CD14-positive monocyte (primary cell): ENCODE results near the gene TBC1D16. TPM values are rescaled to one million over a fixed set of nuclear protein-coding genes. Genes with fewer than 3 reads are reported as not detected.

Source experiments
- DNase-seq, 3 donors: peaks; one replicate each; pipeline ENCODE4 v3.0.0-alpha.2; 2011 to 2022
- H2AFZ ChIP-seq: 2 replicates; pipeline ENCODE4 v1.6.0; 2012; ENCODE audit warnings: mild to moderate bottlenecking, low read depth, low read length, inconsistent platforms; ENCODE audit not compliant: insufficient read depth, poor library complexity, severe bottlenecking
- H3K27ac ChIP-seq, 2 donors: 1 replicate in 1 of 2; 2 replicates in 1 of 2; pipeline ENCODE4 v1.5.1; 2012 to 2013; ENCODE audit warnings: low read length in 2 of 2, control low read depth in 1 of 2, inconsistent platforms in 1 of 2, low read depth in 1 of 2, mild to moderate bottlenecking in 1 of 2
- H3K27me3 ChIP-seq, 2 donors: one replicate each; pipeline versions ENCODE4 v1.6.0 to v1.6.1; 2011 to 2013; ENCODE audit warnings: low read length in 2 of 2; ENCODE audit not compliant: control insufficient read depth in 2 of 2, insufficient read depth in 2 of 2
- H3K36me3 ChIP-seq, 2 donors: replicated peaks in 1 of 2; 1 replicate in 1 of 2; 2 replicates in 1 of 2; pipeline versions ENCODE4 v1.5.1 to v1.6.1; 2012 to 2013; ENCODE audit warnings: low read length in 2 of 2, control low read depth in 1 of 2, inconsistent platforms in 1 of 2, mild to moderate bottlenecking in 1 of 2; ENCODE audit not compliant: insufficient read depth in 2 of 2, control insufficient read depth in 1 of 2
- H3K4me1 ChIP-seq, 2 donors: 1 replicate in 1 of 2; 2 replicates in 1 of 2; pipeline versions ENCODE4 v1.5.1 to v1.6.1; 2012 to 2013; ENCODE audit warnings: low read length in 2 of 2, control low read depth in 1 of 2, inconsistent platforms in 1 of 2, mild to moderate bottlenecking in 1 of 2, moderate library complexity in 1 of 2; ENCODE audit not compliant: insufficient read depth in 2 of 2, control insufficient read depth in 1 of 2
- H3K4me2 ChIP-seq: replicated peaks from 2 replicates; pipeline ENCODE3; 2012; ENCODE audit warnings: low read length, moderate library complexity, mild to moderate bottlenecking; ENCODE audit not compliant: poor library complexity, severe bottlenecking; ENCODE audit errors: extremely low read depth
- H3K4me3 ChIP-seq, 3 experiments: fragments of 200-600 bp in 1 of 3; sonication (generic) in 1 of 3; replicated peaks in 1 of 3; 1 replicate in 2 of 3; 2 replicates in 1 of 3; pipeline ENCODE4 v1.5.1; 2011 to 2013; ENCODE audit warnings: low read length in 3 of 3, mild to moderate bottlenecking in 3 of 3, control low read depth in 2 of 3, low read depth in 2 of 3, inconsistent platforms in 1 of 3, moderate library complexity in 1 of 3
- H3K79me2 ChIP-seq: 2 replicates; pipeline ENCODE4 v1.6.0; 2012; ENCODE audit warnings: mild to moderate bottlenecking, control low read depth, inconsistent platforms, low read length, moderate library complexity; ENCODE audit not compliant: insufficient read depth
- H3K9ac ChIP-seq: 2 replicates; pipeline ENCODE4 v1.6.0; 2017; ENCODE audit warnings: low read length, mild to moderate bottlenecking; ENCODE audit not compliant: insufficient read depth, poor library complexity, severe bottlenecking
- H3K9me3 ChIP-seq, 2 donors: replicated peaks in 1 of 2; 1 replicate in 1 of 2; 2 replicates in 1 of 2; pipeline versions ENCODE4 v1.5.1 to v1.6.1; 2012 to 2013; ENCODE audit warnings: low read length in 2 of 2, control low read depth in 1 of 2; ENCODE audit not compliant: control insufficient read depth in 1 of 2, insufficient read depth in 1 of 2
- H4K20me1 ChIP-seq: 2 replicates; pipeline ENCODE4 v1.6.0; 2012; ENCODE audit warnings: mild to moderate bottlenecking, low read length, control low read depth, moderate library complexity; ENCODE audit not compliant: insufficient read depth
- H3K27ac Mint-ChIP-seq, 7 donors: one replicate each; pipeline ENCODE4 v1.8.0; 2020; ENCODE audit warnings: mild to moderate bottlenecking in 7 of 7, mixed read lengths in 7 of 7, moderate library complexity in 6 of 7, inconsistent platforms in 2 of 7
- H3K27me3 Mint-ChIP-seq, 3 donors: one replicate each; pipeline ENCODE4 v1.8.0; 2021 to 2022; ENCODE audit warnings: low read depth in 3 of 3, mild to moderate bottlenecking in 3 of 3, mixed read lengths in 3 of 3, moderate library complexity in 3 of 3, inconsistent platforms in 1 of 3
- H3K36me3 Mint-ChIP-seq, 2 donors: one replicate each; pipeline ENCODE4 v1.8.0; 2020; ENCODE audit warnings: mixed read lengths in 2 of 2, inconsistent platforms in 1 of 2, mild to moderate bottlenecking in 1 of 2
- H3K4me1 Mint-ChIP-seq: one replicate; pipeline ENCODE4 v1.8.0; 2020; ENCODE audit warnings: mild to moderate bottlenecking, mixed read lengths
- H3K4me3 Mint-ChIP-seq, 2 donors: one replicate each; pipeline ENCODE4 v1.8.0; 2020; ENCODE audit warnings: mild to moderate bottlenecking in 2 of 2, mixed read lengths in 2 of 2, moderate library complexity in 1 of 2
- H3K9me3 Mint-ChIP-seq, 7 donors: one replicate each; pipeline ENCODE4 v1.8.0; 2020 to 2022; ENCODE audit warnings: mixed read lengths in 7 of 7, mild to moderate bottlenecking in 6 of 7, moderate library complexity in 6 of 7, inconsistent platforms in 2 of 7
- WGBS: methylation state at CpG from one replicate; pipeline ENCODE4 v1.1.5; 2013; ENCODE audit warnings: missing lambda C conversion rate; ENCODE audit not compliant: insufficient coverage; 5-methylcytosine and 5-hydroxymethylcytosine counted together
- intact Hi-C, 2 donors: fragments of 100-400 bp; cut with micrococcal nuclease; formaldehyde crosslinking; loops; one replicate each; pipeline versions ENCODE4 v1.15.0 to v1.15.1; 2023
- polyA plus RNA-seq, 3 donors: library from polyadenylated mRNA; depleted of rRNA in 1 of 3; unstranded in 2 of 3; stranded (reverse) in 1 of 3; fragments of 300-500 nt in 2 of 3; fragments of >200 nt in 1 of 3; fragmentation: Illumina TruSeq in 2 of 3; gene quantifications; 1 replicate in 2 of 3; 2 replicates in 1 of 3; pipeline ENCODE4 v1.2.3, GENCODE V29; 2012 to 2021
- TF ChIP-seq, protein P1 (sequence below): fragments of 200-600 bp; IDR thresholded peaks from one replicate; pipeline ENCODE4 v1.8.0; 2022; ENCODE audit warnings: antibody characterized with exemption, mild to moderate bottlenecking

TBC1D16 gene
- polyA plus RNA-seq, 3 donors, result 0.11 to 0.53 (median 0.27) TPM

GRCh38 chr17:80009391-80010282, 26.0 kb downstream of the TBC1D16 start:
- H3K4me1 Mint-ChIP-seq, result peaks cover 7% of the 10 kb centered on the region
- Histone ChIP-seq H3K79me2 (no peaks in the 10 kb centered on the region), H4K20me1 (no peaks in the 10 kb centered on the region), H3K4me3 (no peak overlapping the region), H3K27me3 (no peaks in the 10 kb centered on the region), H3K27ac (no peak overlapping the region), H3K4me2 (no peak overlapping the region), H3K36me3 (no peaks in the 10 kb centered on the region), H2AFZ (no peak overlapping the region), H3K4me1 (peaks cover 4 to 8% of the 10 kb centered on the region in 2 donors), H3K9ac (no peak overlapping the region), H3K9me3 (peaks cover 0 to 3% of the 10 kb centered on the region in 2 donors)
- no peak for DNase-seq
- no peaks in the 10 kb centered on the region for H3K36me3 Mint-ChIP-seq
- peaks cover 2 to 7% (median 6%) of the 10 kb centered on the region in 3 donors for H3K27me3 Mint-ChIP-seq
- 95% methylated on average over 28 of the region's 34 CpGs for WGBS
- H3K9me3 Mint-ChIP-seq, result peaks cover 0 to 9% (median 5%) of the 10 kb centered on the region in 7 donors
- intact Hi-C loops, result no loop called here
- H3K4me3 Mint-ChIP-seq, result no peak overlapping the region
- TF ChIP-seq, protein P1, sequence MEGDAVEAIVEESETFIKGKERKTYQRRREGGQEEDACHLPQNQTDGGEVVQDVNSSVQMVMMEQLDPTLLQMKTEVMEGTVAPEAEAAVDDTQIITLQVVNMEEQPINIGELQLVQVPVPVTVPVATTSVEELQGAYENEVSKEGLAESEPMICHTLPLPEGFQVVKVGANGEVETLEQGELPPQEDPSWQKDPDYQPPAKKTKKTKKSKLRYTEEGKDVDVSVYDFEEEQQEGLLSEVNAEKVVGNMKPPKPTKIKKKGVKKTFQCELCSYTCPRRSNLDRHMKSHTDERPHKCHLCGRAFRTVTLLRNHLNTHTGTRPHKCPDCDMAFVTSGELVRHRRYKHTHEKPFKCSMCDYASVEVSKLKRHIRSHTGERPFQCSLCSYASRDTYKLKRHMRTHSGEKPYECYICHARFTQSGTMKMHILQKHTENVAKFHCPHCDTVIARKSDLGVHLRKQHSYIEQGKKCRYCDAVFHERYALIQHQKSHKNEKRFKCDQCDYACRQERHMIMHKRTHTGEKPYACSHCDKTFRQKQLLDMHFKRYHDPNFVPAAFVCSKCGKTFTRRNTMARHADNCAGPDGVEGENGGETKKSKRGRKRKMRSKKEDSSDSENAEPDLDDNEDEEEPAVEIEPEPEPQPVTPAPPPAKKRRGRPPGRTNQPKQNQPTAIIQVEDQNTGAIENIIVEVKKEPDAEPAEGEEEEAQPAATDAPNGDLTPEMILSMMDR, result no peak
- H3K27ac Mint-ChIP-seq, result no peak overlapping the region

DNA sequence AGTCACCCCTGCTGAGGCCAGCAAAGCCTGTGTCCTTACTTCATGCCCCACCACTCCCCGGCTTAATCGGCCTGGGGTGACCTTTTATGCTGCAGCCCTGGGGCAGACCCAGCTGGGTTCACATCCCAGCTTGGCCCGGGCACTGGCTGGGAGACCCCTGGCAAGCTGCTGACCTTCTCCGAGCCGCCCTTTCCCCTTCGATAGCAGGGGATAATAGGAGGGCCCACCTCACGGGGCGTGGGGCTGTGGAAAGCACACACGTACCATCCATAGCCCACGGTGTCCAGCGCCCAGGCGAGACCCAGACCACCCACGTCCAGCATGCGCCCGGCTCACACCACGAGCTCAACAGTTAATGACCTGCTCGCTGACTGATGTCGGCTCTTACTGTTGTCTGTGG, 26.8 kb downstream of the TBC1D16 start:
- Histone ChIP-seq H3K4me3 (no peak overlapping the region), H2AFZ (no peak overlapping the region), H3K27ac (no peak overlapping the region), H3K9ac (no peak overlapping the region), H3K27me3 (no peaks in the 10 kb centered on the region), H4K20me1 (no peaks in the 10 kb centered on the region), H3K4me2 (no peak overlapping the region), H3K4me1 (peaks cover 4 to 8% of the 10 kb centered on the region in 2 donors), H3K9me3 (no peaks in the 10 kb centered on the region), H3K79me2 (no peaks in the 10 kb centered on the region), H3K36me3 (no peaks in the 10 kb centered on the region)
- Mint-ChIP-seq H3K27ac (no peak overlapping the region), H3K4me1 (peaks cover 7% of the 10 kb centered on the region), H3K36me3 (no peaks in the 10 kb centered on the region), H3K27me3 (peaks cover 2 to 8% (median 6%) of the 10 kb centered on the region in 3 donors), H3K9me3 (peaks cover 0 to 1% (median 0%) of the 10 kb centered on the region in 7 donors), H3K4me3 (no peak overlapping the region)
- no peak for DNase-seq
- TF ChIP-seq, protein P1, result no peak
- intact Hi-C loops, result no loop called here
- 94% methylated on average over 17 of the region's 18 CpGs for WGBS
